ENCODE results near the gene HHLA2. TPM values are rescaled to one million over a fixed set of nuclear protein-coding genes. Genes with fewer than 3 reads are reported as not detected.

The HHLA2 gene
- total and polyA plus RNA-seq, 2 of the 8 experiments (the other 6 are each of a cell fraction or from before 2014, with no cell fraction given) = not detected

GRCh38 chr3:108401836-108402235 lies 105.5 kb downstream of the HHLA2 start (continued):
- TF ChIP-seq CHD7 (IDR thresholded peaks at IDR 0.05; ENCODE audit: insufficient replicate concordance, low read length) (no peak), POU5F1 (IDR thresholded peaks at IDR 0.05; ENCODE audit: low read depth, low read length) (no peak), CHD2 (IDR thresholded peaks at IDR 0.05; ENCODE audit: low read length) (no peak), EGR1 (IDR thresholded peaks at IDR 0.05; ENCODE audit: borderline replicate concordance, low read depth, low read length) (no peak), BACH1 (IDR thresholded peaks at IDR 0.05; ENCODE audit: low read length) (no peak), HDAC6 (IDR thresholded peaks at IDR 0.05; ENCODE audit: low read depth, low read length) (no peak), ASH2L (IDR thresholded peaks at IDR 0.05; ENCODE audit: low read length) (no peak), KDM5A (IDR thresholded peaks at IDR 0.05; ENCODE audit: low read length) (no peak), ZNF274 (IDR thresholded peaks at IDR 0.05; ENCODE audit: borderline replicate concordance, extremely low read depth, low read length) (no peak), NANOG (IDR thresholded peaks at IDR 0.05; ENCODE audit: insufficient read depth, low read depth, low read length, poor library complexity, severe bottlenecking) (no peak), HDAC2 (IDR thresholded peaks at IDR 0.05; ENCODE audit: borderline replicate concordance in 1 of 2, low read depth in 2 of 2, low read length in 2 of 2) (no peak), ATF3 (IDR thresholded peaks at IDR 0.05; ENCODE audit: insufficient read depth, low read depth, low read length) (no peak)
